Hypothalamus (tissue), 51 donors: ENCODE data around the gene KRT81.
"Not testable (repeated sequence)": the region's sequence is repeated elsewhere in the genome, so short reads cannot be mapped to it uniquely, and the experiment has no call there.

Experiments
- DNase-seq, 51 donors: peaks; one replicate each; lab custom pipeline; 2025; lab: John Stamatoyannopoulos, UW

The KRT81 gene

DNA sequence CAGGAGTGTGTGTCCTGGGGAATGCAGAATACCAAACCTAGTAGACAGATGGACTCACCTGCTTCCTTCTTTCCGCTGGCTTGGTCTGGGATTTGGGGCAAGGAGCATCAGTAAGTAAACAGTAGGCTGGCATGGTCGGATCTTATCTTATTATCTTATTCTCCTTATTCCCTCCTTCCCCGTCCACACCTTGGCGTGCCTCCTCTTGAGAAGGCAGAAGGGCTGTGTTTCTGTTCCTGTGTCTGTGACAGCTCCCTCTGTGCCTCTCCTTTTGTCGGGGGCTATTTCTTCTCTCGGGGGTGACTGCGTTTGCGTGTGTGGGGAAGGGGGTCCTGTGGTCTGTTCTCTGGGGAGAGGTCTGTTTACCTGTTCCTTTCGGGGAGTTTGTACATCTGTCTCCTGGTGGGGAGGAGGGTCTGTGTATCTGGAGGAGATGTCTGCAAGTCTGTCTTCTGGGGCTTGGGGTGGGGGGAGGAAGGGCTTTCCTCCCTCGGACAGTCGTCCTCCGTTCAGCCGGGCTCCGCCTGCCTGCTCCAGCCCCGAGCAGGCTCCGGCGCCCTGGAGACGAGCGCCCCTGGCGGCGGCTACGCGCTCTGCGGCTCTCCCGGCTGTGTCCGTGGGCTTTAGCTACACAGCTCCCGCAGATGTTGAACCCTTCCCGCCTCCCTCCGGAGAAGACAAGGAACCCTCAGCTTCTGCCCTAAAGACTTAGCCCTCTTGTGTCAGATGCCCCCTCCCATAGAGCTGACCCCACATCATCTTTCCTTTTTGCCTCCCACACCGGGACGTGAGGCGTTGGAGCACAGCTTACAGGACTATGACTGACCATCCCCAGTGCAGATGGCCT, 12.5 kb downstream of the KRT81 start:
- peak in 48 of 51 donors; percentile 16 to 83 (median 54) for DNase-seq

DNA sequence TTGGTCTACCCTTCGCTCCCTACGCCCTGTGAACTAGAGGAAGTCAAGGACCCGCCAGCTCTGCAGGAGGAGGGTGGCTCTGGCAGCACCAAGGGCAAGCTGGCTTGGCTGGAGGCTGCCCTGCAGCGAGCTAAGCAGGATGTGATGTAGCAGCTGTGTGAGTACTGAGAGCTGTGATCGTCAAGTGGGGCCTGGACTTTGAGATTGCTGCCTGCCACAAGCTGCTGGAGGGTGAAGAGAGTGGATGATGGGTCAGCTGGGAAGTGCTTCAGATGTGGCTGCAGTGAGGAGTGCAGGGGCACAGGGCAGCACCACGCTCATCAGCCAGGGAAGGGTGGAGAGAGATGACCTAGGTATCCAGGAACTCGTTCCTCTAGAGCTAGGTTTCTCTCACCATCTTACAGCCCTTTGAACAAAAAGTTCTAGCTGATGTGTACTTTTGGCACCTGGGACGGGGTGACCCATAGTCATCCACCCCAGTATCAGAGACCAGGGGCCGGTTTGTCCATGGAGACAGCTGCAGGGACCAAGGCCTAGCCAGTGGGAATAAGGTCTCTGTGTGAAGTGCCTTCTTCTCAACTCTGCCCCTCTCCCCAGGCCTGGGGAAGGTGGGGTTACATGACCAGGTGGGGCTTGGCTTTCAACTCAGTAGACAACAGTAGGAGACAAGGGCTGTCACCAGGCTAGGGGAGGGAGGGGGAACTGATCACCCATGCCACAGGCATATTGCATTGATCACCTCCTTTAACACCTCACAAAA, 13.7 kb downstream of the KRT81 start:
- no peak for DNase-seq

GRCh38 chr12:52275686-52276085, 15.6 kb downstream of the KRT81 start:
- no peak for DNase-seq

GRCh38 chr12:52274521-52275120, 16.7 kb downstream of the KRT81 start, which contains the start of gene KRT86:
KRT86 (plus strand) TSS chr12:52274645; CDS start chr12:52301917, 27,272 bp downstream.
- no peak for DNase-seq

DNA sequence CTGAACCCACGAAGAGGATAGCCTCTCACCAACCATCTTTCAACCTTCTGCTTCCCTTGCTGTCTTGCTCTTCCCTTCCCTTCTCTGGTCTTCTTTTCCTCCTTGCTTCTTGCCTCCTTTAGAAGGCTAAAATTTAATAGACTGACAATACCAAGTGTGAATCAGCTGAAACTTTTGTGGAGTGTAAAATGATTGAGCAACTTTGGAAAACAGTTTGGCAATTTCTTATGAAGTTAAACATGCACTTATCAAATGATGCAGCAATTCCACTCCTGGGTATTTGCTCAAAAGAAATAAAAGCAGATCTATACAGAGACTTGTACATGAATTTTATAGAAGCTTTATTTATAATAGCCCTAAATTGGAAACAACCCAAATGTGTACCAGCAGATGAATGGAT, 20.2 kb downstream of the KRT81 start:
- no peak for DNase-seq

DNA sequence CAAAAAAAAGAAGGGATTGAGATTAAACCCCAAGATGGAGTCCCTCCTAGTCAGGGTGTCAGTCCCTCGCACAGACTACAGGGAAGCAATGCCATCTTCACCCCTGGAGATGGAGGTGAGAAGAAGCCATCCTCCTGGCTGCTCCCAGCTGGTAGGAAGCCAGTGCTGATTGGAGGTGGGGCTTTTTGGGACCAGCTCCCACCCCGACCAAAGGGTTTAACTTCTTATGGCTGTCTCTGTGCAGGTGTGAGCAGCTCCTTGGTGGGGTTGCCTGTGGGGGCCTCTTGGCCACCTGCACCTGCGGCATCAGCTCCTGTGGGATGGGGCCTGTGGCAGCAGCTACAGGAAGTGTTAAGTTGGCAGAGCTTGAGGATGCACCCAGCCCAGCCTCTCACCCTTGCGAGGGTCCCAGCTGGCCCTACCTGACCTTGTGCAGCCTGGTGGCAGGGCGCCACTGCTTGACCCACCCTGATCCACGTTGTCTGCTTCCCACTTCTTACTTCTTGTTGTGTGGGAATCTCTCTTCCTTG, 20.7 kb downstream of the KRT81 start:
- DNase-seq: no peak

- no peak for DNase-seq
Observed at GRCh38 chr12:52268212-52268611, 23.1 kb downstream of the KRT81 start.

DNA sequence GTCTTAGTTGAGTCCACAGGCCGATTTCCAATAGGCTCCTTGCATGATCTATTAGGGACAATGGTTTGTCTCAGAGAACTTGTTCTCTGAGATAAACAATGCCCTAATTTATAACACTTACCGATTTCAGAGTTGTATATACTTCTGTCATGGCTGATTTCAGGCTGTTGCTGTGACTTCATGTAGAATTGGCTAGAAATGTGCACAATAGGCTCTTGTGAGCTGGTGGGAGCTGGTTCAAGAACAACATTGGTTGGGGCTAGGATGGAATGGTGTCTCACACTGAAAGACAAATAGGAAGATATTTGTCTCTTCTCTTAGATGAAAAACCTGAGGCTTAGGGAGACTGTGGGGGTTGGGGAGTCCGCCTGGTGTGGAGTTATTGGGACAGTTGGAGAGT, 23.6 kb downstream of the KRT81 start:
- DNase-seq: peak in 2 of 51 donors; percentile 23 to 48

- no peak for DNase-seq
Observed at GRCh38 chr12:52267266-52267665, 24.1 kb downstream of the KRT81 start.

DNA sequence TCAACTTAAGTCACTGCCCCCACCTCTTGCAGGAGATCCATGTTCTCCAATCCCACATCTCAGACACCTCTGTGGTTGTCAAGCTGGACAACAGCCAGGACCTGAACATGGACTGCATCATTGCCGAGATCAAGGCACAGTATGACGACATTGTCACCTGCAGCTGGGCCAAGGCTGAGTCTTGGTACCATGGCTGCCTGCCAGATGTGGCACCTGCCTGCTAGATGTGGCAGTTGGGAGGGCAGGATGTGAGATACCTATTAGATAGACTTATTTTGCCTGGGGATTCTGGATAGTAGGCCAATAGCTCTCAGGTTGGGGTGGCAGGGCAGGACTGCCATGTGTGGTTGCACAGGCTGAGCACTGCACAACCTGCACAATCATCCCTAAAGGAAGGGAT, 24.8 kb downstream of the KRT81 start:
- DNase-seq: no peak

- peak in 3 of 51 donors; percentile 6 to 32 (median 23) for DNase-seq
Observed at GRCh38 chr12:52264435-52264825, 26.9 kb downstream of the KRT81 start.

DNA sequence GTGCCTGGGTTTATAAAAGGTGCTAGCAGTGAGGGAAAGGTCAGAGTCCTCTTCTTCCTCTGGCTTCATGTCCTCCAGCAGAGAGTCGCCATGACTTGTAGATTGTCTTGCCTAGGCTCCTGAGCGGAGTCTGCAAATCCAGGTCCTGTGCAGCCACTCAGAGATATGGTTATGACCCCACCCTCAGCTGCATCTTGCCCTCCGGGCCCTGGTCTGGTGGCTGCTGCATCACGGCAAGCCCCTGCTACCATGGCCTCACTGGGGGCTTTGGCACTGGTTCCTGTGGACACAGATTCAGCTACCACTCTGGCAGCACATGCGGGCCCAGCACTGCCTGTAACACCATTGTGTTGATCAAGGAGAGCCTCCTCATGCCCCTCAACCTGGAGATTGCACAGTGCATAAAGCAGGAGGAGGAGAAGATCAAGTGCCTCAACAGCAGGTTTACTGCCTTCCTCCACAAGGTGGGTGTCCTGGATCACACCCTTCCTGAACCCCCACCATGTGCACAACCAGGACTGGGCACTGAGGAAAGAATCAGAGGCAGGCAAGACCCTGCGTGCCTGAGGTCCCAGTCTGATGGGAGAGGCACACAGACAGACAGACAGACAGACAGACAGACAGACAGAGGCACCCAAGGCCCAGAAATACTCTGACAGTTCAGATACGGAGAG, 27.4 kb downstream of the KRT81 start:
- no peak for DNase-seq

DNA sequence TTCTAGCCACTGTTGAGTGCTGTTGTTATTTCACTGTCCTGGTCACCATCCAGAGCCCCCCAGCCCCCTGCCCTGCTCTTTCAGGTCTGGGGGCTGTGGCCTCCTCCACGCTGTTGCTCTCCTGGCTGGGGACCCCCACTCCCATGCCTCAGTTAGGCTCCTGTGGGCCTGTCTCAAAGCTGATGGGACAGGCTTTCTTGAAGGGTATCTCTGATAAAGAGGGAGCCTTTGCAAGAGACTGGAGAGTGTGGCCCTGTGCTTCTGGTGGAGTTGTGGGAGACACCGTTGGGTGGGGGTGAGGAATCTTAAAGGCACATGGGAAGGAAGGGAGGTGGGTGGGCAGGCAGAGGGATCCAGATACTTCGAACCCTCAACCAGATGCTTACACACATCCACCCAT, 29.0 kb downstream of the KRT81 start:
- DNase-seq: no peak

DNA sequence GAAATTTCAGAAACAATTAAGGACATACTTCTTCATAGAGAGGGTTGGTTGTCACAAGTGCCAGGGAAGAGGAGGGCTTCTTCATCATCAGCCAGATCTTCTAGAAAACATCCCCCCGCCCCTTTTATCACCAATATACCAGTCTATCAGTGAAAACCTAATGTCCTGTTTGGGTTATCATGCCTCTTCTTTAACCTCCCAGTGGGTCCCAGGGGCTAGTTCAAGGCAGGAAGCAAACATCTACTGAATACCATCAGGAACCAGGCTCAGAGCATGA, 30.2 kb downstream of the KRT81 start:
- DNase-seq: no peak

DNA sequence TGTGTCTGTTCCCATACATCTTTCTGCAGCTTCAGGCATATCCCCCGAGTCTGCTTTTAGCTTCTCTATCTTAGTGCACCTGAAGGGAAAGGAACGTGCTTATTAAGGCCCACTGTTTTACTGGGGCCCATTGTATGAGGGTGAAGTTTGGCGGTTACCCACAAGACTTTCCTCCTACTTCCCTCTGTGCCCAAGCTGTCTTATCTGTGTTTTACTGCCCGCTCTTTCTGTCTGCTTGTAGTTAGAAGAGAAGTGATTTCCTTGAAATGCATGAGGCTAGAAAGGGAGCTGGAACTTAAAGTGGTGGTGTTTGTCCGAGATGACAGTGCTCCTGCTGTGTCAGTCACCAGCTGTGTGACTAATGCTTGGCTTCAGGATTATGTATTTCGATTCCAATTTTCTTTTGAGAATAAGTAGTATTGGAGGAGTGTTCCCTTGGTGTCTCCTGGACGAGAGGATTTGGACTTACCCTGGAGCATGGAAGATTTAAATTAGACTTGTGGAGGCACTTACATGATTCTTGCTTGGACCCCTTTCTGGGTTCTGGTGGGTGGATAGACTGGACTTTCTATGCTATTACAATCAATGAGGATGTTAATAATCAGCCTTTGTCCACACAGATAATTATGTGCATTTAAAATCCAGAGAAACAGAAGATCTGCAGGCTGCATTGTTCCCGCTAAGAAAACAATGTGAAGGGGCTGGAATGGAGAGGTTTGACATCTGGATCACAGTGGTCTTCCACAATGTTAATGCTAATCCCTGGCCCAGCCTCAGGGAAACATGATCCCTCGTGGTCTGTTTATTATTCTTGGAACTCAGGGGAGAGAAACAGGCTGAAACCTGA, 30.8 kb downstream of the KRT81 start:
- peak in 2 of 51 donors; percentile 53 to 65 for DNase-seq

- DNase-seq: no peak
Observed at GRCh38 chr12:52259657-52260243, 31.6 kb downstream of the KRT81 start.

- no peak for DNase-seq
Observed at GRCh38 chr12:52258335-52258901, 32.9 kb downstream of the KRT81 start.

- not testable (repeated sequence) for DNase-seq
Observed at GRCh38 chr12:52257922-52258321, 33.4 kb downstream of the KRT81 start.

- DNase-seq: no peak
Observed at GRCh38 chr12:52257074-52257551, 34.2 kb downstream of the KRT81 start.
